Stimulated activated effector memory CD8-positive, alpha-beta T cell treated with anti-CD3 and anti-CD28 coated beads, Interleukin-12 subunit alpha, Interleukin-12 subunit beta, amount 100 ng/mL, for 72 hours (primary cell): Measurements from ENCODE around the gene PDE8A.

Experiments
- ATAC-seq: fragments of 150-1000 bp; cut with Tn5 transposase; 2 replicates; pipeline ENCODE4 v1.10.0; 2021
- DNase-seq, 2 donors: peaks; one replicate each; pipeline ENCODE4 v3.0.0; 2021 to 2022; ENCODE audit warnings: low spot score in 2 of 2
- H3K27ac Mint-ChIP-seq: one replicate; pipeline ENCODE4 v1.8.0; 2022; ENCODE audit warnings: mild to moderate bottlenecking, mixed read lengths
- H3K36me3 Mint-ChIP-seq: one replicate; pipeline ENCODE4 v1.8.0; 2022; ENCODE audit warnings: mild to moderate bottlenecking, mixed read lengths
- H3K4me1 Mint-ChIP-seq: one replicate; pipeline ENCODE4 v1.8.0; 2022; ENCODE audit warnings: mixed read lengths
- H3K4me3 Mint-ChIP-seq: one replicate; pipeline ENCODE4 v1.8.0; 2022; ENCODE audit warnings: mild to moderate bottlenecking, mixed read lengths
- H3K9me3 Mint-ChIP-seq: one replicate; pipeline ENCODE4 v1.8.0; 2022; ENCODE audit warnings: mixed read lengths

PDE8A gene

GRCh38 chr15:85044894-85045293, 63.2 kb downstream of the PDE8A start:
- Mint-ChIP-seq H3K27ac (peak overlapping the region; percentile 4), H3K36me3 (no peaks in the 10 kb centered on the region), H3K4me1 (peaks cover 24% of the 10 kb centered on the region), H3K9me3 (no peaks in the 10 kb centered on the region), H3K4me3 (no peak overlapping the region)
- ATAC-seq (peak; percentile 51), DNase-seq (no peak)

GRCh38 chr15:85045615-85046014, 64.0 kb downstream of the PDE8A start:
- Mint-ChIP-seq H3K4me1 (peaks cover 31% of the 10 kb centered on the region), H3K27ac (no peak overlapping the region), H3K36me3 (no peaks in the 10 kb centered on the region), H3K4me3 (no peak overlapping the region), H3K9me3 (no peaks in the 10 kb centered on the region)
- ATAC-seq = no peak
- no peak for DNase-seq

GRCh38 chr15:85047271-85047948, 65.8 kb downstream of the PDE8A start:
- Mint-ChIP-seq H3K9me3 (no peaks in the 10 kb centered on the region), H3K36me3 (no peaks in the 10 kb centered on the region), H3K4me1 (peaks cover 33% of the 10 kb centered on the region), H3K27ac (peak overlapping the region; percentile 48), H3K4me3 (no peak overlapping the region)
- ATAC-seq (peak; percentile 64), DNase-seq (no peak)

DNA sequence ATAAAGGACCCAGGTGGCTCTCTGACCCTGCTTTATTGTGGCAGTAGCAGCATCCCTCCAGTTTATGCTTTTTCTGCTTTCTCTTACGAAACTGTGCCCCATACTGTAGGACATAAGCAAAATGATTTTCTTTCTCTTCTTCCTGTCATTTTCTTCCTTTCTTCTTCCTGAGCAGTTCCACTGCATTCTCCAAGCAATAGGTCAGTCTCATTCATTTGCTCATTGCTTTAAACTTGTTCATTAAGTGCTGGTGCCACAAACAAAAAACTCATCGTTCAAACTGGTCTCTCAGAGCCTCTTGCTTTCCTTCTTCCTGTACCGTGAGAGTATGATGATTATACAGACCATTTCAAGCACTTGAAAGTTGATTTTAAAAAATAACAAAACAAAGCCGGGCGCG, 66.8 kb downstream of the PDE8A start:
- ATAC-seq = no peak
- no peaks in the 10 kb centered on the region for H3K9me3 Mint-ChIP-seq
- peak overlapping the region; percentile 66 for H3K27ac Mint-ChIP-seq
- no peaks in the 10 kb centered on the region for H3K36me3 Mint-ChIP-seq
- DNase-seq = no peak
- peak overlapping the region; percentile 14 for H3K4me3 Mint-ChIP-seq
- peaks cover 33% of the 10 kb centered on the region for H3K4me1 Mint-ChIP-seq

GRCh38 chr15:85049805-85050204, 68.1 kb downstream of the PDE8A start:
- DNase-seq = no peak
- peak; percentile 59 for ATAC-seq
- no peak overlapping the region for H3K27ac Mint-ChIP-seq
- peaks cover 39% of the 10 kb centered on the region for H3K4me1 Mint-ChIP-seq
- H3K4me3 Mint-ChIP-seq = no peak overlapping the region
- H3K36me3 Mint-ChIP-seq = no peaks in the 10 kb centered on the region
- peaks cover 2% of the 10 kb centered on the region for H3K9me3 Mint-ChIP-seq

DNA sequence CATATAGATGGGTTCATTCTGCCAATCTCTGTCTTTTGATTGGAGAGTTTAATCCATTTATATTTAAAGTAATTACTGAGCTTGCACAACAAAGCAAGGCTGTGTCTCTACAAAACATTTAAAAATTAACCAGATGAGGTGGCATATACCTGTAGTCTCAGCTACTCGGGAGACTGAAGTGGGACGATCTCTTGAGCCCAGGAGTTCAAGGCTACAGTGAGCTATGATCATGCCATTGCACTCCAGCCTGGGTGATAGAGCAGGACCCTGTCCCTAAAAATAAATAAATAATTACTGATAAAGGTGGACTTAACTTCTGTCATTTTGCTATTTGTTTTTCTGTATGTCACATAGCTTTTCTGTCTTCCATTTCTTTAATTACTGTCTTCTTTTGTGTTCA, 78.1 kb downstream of the PDE8A start:
- Mint-ChIP-seq H3K9me3 (peaks cover 27% of the 10 kb centered on the region), H3K36me3 (peaks cover 2% of the 10 kb centered on the region), H3K4me1 (peaks cover 70% of the 10 kb centered on the region), H3K27ac (no peak overlapping the region), H3K4me3 (no peak overlapping the region)
- no peak for DNase-seq
- ATAC-seq = no peak

- Mint-ChIP-seq H3K9me3 (peaks cover 23% of the 10 kb centered on the region), H3K4me1 (peaks cover 53% of the 10 kb centered on the region)
- no peak for ATAC-seq
Measured at GRCh38 chr15:85062560-85062959, 80.9 kb downstream of the PDE8A start.

GRCh38 chr15:85063088-85063487, 81.4 kb downstream of the PDE8A start:
- ATAC-seq = no peak
- DNase-seq = no peak
- H3K4me3 Mint-ChIP-seq = no peak overlapping the region
- no peak overlapping the region for H3K27ac Mint-ChIP-seq
- peaks cover 21% of the 10 kb centered on the region for H3K36me3 Mint-ChIP-seq
- peaks cover 23% of the 10 kb centered on the region for H3K9me3 Mint-ChIP-seq
- peaks cover 48% of the 10 kb centered on the region for H3K4me1 Mint-ChIP-seq

More at GRCh38 chr15:85062560-85062959, 80.9 kb downstream of the PDE8A start:
- H3K27ac Mint-ChIP-seq = no peak overlapping the region
- peaks cover 16% of the 10 kb centered on the region for H3K36me3 Mint-ChIP-seq
- H3K4me3 Mint-ChIP-seq = no peak overlapping the region
- no peak for DNase-seq

DNA sequence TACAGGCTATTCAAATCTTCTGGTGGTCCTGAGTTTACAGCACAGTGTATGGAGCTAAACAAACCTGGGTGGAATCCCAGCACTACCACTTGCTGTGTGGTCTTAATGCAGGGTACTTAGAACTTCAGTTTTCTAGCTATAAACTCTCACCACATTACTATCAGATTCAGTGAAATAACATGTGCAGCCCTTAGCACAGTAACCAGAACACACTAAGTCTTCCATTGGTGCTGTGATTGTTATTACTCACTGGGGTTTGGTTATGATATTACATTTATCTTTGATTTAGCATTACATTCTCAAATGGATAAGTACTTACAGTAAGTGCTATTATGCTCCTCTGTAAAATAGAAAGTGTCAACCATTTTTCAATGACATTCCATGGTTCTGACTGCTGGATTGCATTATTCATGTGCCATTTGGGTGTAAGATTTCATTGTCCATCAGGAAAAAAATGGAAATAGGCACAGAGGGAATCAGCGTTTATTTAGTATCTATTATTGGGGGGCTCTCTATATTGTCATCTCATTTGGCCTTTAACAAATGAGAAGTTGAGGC, 81.9 kb downstream of the PDE8A start:
- Mint-ChIP-seq H3K4me1 (peaks cover 43% of the 10 kb centered on the region), H3K4me3 (no peak overlapping the region), H3K9me3 (peaks cover 22% of the 10 kb centered on the region), H3K27ac (no peak overlapping the region), H3K36me3 (peaks cover 26% of the 10 kb centered on the region)
- DNase-seq (no peak), ATAC-seq (peak; percentile 88)

DNA sequence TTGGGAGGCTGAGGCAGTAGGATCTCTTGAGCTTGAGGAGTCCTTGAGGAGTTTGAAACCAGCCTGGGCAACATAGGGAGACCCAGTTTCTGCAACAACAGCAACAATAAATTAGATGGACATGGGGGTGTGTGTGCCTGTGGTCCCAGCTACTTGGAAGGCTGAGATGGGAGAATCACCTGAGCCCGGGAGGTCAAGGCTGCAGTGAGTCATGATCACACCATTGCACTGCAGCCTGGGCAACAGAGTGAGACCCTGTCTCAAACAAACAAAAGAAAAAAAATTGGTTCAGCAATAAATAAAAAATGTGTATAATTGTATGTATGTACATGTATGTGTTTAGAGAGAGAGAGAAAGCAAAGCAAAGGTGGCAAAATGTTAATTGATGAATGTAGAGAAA, 83.1 kb downstream of the PDE8A start:
- no peak for DNase-seq
- Mint-ChIP-seq H3K27ac (no peak overlapping the region), H3K36me3 (peaks cover 27% of the 10 kb centered on the region), H3K4me3 (no peak overlapping the region), H3K9me3 (peaks cover 12% of the 10 kb centered on the region), H3K4me1 (peaks cover 33% of the 10 kb centered on the region)
- ATAC-seq = no peak

DNA sequence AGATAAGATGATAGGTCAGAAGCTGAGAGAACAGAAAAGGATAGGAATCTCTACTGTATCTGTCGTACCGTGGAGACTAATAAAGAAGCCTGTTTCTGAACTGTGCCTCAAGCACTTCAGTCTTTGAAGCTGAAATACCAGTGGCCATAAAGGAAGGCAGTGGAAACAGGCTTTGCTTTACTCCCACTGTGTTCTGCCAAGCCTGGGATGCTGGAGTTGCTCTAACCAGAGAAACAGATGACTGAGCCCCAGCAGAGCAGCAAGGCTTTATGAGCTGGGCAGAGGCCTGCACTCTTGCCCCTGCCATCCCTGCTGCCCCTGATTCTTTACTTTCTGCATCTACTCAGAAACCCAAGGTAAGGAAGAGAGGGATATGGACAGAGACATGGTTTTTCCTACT, 89.4 kb downstream of the PDE8A start:
- Mint-ChIP-seq H3K9me3 (no peaks in the 10 kb centered on the region), H3K36me3 (peaks cover 29% of the 10 kb centered on the region), H3K4me1 (peaks cover 38% of the 10 kb centered on the region), H3K27ac (peak overlapping the region; percentile 58), H3K4me3 (no peak overlapping the region)
- DNase-seq (no peak), ATAC-seq (no peak)

DNA sequence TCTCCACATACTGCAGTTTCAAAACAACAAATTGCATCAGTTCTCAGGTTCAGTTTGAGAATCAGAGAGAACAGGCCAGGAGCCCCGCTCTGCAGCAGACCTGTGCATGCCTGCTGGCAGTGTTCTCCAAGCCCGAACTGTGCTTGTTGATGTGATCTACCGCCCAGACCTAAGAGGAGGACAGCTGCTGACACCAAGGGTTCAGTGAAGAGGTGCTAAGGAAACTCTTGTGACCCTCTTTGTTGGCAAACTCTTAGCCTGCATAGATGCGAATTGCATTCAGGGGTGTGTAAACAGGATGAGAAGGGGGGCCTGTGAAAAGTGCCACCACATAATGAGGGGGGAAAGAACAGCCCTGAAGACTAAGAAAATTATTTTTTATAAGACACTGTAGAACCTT, 89.8 kb downstream of the PDE8A start:
- DNase-seq (no peak), ATAC-seq (no peak)
- Mint-ChIP-seq H3K4me1 (peaks cover 38% of the 10 kb centered on the region), H3K36me3 (peaks cover 29% of the 10 kb centered on the region), H3K27ac (no peak overlapping the region), H3K9me3 (no peaks in the 10 kb centered on the region), H3K4me3 (no peak overlapping the region)

- Mint-ChIP-seq H3K9me3 (no peaks in the 10 kb centered on the region), H3K4me3 (peak overlapping the region; percentile 39)
- ATAC-seq = peak; percentile 36
Measured at GRCh38 chr15:85072917-85073316, 91.3 kb downstream of the PDE8A start.

GRCh38 chr15:85073556-85074194, 92.0 kb downstream of the PDE8A start:
- DNase-seq (peak; percentile 14 to 64), ATAC-seq (peak; percentile 100)
- Mint-ChIP-seq H3K4me3 (peak overlapping the region; percentile 39), H3K4me1 (peaks cover 38% of the 10 kb centered on the region), H3K36me3 (peaks cover 17% of the 10 kb centered on the region), H3K9me3 (no peaks in the 10 kb centered on the region), H3K27ac (peak overlapping the region; percentile 81)

More at GRCh38 chr15:85072917-85073316, 91.3 kb downstream of the PDE8A start:
- peak overlapping the region; percentile 81 for H3K27ac Mint-ChIP-seq
- H3K4me1 Mint-ChIP-seq = peaks cover 38% of the 10 kb centered on the region
- DNase-seq = no peak
- H3K36me3 Mint-ChIP-seq = peaks cover 23% of the 10 kb centered on the region

GRCh38 chr15:85086855-85087254, 105.2 kb downstream of the PDE8A start:
- H3K9me3 Mint-ChIP-seq = no peaks in the 10 kb centered on the region
- no peak for DNase-seq
- H3K4me1 Mint-ChIP-seq = no peaks in the 10 kb centered on the region
- no peak overlapping the region for H3K4me3 Mint-ChIP-seq
- peaks cover 50% of the 10 kb centered on the region for H3K36me3 Mint-ChIP-seq
- ATAC-seq = no peak
- H3K27ac Mint-ChIP-seq = no peak overlapping the region

DNA sequence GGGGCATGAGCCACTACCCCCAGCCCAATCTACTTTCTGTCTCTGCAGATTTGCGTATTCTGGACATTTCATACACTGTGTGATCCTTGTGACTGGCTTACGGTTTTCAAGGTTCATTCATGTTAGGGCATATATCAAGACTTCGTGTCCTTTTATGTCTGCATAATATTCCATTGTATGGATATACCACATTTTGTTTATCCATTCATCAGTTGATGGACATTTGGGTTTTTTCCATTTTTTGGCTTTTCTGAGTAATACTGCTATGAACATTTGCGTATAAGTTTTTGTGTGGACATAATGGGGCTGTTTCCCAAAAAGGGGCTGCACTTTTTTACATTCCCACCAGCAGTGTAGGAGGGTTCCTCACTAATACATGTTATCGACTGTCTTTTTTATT, 106.6 kb downstream of the PDE8A start:
- Mint-ChIP-seq H3K9me3 (no peaks in the 10 kb centered on the region), H3K27ac (no peak overlapping the region), H3K4me1 (no peaks in the 10 kb centered on the region), H3K4me3 (no peak overlapping the region), H3K36me3 (peaks cover 64% of the 10 kb centered on the region)
- DNase-seq = no peak
- ATAC-seq = no peak
